HG03571 (cell line): ENCODE results near the gene CELF3.

Source experiments
- ATAC-seq: cut with Tn5 transposase; IDR thresholded peaks from one replicate; pipeline ENCODE4 v1.9.1; 2021; ENCODE audit not compliant: unreplicated experiment

CELF3 gene

DNA sequence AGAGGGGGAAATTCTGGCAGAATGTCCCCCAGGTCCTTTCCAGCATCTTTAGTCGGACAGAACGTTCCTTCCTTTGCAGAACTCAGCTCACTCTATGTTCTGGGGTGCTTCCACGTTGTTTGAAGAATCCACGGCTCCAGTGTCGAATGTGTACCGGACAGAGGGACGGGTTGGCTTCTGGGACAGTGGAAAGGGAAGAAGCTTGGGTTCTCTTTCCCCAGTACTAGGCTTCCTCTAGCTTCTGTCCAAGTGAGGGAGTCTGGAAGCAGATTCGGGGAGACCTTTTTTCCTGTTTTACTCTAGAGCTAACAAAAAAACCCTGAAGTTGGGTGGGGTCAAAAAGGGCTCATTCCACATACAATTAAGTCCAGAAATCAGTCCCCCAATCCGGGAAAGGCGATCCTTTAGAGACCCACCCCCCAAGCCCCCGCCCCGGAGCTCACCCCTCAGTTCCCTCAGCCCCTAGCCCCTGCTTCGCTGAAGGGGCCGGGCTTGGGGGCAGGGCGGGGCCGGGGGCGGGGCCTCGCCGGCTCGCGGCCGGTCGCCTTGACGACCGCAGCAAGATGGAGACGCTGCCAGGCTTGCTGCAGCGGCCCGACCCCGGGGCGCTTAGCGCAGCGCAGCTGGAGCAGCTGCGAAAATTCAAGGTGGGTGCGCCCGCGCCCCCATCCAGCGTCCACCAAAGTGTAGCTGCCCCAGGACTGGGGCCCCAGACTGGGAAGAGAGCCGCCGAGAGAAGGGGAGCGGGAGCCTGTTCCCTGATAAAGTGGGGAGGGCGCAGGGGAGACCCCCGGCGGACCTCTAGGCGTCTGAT, 4.6 kb upstream of the CELF3 start, which contains the start of gene RIIAD1:
Gene RIIAD1 (plus strand): TSS at position 549 of the 814 bp plus-strand sequence. CDS start 15 bp downstream, at position 564.
- no peak for ATAC-seq

GRCh38 chr1:151720554-151720953, 4.0 kb upstream of the CELF3 start:
- ATAC-seq, result no peak

DNA sequence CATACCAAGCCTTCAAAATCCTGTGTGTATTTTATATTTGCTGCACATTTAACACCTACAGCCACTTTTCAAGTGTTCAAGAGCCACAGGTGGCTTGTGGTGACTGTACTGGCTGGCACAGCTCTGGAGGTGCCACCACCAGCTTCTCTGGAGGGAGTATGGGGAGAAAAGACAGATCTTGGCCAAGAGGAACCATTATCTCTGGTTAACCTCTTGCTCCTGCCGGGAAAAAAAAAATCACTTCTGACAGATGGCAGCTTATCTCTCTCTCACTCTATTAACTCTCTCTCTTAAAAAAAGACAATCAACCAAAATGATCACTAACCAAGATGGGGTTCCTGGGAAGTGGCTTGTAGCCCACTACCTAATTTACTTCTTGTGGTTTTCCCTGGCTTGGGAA, 3.5 kb upstream of the CELF3 start:
- ATAC-seq, result no peak

DNA sequence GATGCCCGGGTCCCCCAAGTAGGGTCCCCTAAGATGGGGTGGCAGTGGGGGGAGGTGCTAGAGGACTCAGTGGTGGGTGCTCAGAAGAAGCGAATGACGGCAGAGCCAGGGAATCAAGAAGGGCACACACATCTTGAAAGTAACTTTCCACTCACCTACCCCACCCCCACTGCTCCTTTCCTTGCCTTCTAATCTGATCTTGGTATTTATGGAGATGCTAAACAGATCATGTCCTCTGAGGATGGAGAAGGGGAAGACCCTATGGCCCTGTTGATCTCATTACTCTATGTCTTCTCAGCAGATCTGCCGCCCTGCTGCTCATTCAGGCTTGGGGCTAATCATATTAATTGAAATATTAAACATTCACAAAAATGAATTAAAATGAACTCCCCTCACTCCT, 2.1 kb upstream of the CELF3 start:
- ATAC-seq, result no peak

DNA sequence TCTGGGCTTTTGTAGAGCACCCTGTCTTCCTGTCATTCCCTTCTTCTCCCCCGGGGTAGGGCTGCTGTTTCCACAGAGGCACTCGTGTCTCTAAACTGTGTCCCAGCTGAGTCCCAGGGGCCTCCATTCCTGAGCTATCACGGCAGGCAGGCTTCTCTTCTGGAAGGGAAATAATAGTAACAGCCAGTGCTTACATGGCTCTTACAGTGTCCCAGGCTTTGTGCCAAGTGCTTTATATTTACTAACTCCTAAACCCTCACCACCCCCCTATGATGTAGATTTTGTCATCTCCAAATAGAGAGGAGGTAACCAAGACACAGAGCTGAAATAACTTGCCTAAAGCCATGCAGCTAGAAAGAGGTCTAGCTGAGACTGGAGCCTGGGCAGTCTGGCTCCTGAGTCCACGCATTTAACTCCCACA, 1.4 kb upstream of the CELF3 start:
- ATAC-seq, result no peak

GRCh38 chr1:151716405-151716762, 219 bp downstream of the CELF3 start:
- ATAC-seq, result no peak

DNA sequence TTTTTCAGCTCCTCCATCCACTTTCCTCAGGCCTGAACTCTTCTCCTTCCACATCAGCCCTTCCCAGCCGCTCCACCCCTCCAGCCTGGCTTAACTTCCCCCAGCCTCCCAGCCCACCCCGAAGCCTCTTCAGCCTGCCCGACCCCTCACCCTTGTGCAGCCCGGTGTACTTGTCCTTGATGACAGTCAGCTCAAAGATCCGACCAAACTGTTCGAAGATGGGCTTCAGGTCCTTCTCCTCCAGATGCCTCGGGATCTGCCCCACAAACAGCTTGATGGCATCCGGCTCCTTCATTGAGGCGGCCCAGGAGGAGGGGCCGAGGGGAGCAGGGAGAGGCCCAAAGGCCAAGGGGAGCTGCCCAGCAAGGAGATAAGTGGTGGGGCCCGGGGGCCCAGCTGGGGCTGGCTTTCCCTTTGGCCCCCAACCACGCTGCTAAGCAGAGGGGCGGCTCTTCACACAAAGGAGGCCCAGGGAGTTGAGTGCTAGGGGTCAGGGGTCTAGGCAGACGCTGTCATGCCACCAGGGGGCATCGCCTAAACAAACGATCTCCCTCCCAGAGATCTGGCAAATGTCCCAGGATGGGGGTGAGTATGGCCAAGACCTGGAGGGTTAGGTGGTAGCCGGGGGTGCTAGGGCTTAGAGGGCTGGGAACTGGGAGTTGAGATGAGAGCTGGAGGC, 738 bp downstream of the CELF3 start:
- no peak for ATAC-seq

GRCh38 chr1:151714820-151715725, 1.5 kb downstream of the CELF3 start:
- ATAC-seq, result no peak

DNA sequence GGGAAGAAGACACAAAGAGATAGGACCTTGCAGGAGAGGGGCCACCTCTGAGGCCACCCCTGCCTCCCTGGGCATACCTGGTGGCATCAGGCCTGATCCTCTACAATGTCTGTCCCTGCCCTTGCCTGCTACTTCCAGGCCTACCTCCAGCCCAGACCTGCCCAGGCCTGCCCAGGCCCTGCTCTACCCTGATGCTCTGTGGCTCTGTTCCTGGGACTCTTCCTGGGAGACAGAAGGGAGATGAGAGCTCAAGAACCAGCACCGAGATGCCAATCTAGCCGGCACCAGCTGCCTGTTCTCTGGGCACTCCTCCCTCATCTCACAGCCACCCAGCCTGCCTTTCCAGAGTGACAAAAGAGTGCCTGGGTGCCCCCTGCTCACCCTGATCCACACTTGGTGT, 2.7 kb downstream of the CELF3 start:
- no peak for ATAC-seq

DNA sequence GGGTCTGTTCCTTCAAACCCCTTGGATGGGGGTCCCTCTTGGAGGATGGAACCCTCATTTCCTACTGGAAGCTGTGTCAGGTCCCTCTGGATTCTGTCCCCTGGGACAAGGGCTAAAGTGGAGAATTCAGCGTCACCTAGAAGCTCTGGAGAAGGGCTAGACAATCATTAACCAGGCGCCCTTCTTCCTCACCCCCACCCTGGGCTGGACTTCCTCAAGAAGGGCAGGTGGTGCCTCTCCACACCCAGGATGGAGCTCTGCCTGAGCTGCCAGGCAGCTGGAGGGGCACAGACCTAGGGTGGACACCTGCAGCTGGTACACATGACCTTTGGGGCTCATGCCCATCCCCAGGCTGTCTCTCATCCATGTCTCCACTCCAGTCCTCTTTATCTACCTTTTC, 3.6 kb downstream of the CELF3 start:
- no peak for ATAC-seq

GRCh38 chr1:151711951-151712350, 4.7 kb downstream of the CELF3 start:
- ATAC-seq, result no peak

- ATAC-seq, result no peak
Measured at GRCh38 chr1:151711044-151711800, 5.4 kb downstream of the CELF3 start.

- ATAC-seq, result no peak
Measured at GRCh38 chr1:151710187-151710840, 6.3 kb downstream of the CELF3 start.

DNA sequence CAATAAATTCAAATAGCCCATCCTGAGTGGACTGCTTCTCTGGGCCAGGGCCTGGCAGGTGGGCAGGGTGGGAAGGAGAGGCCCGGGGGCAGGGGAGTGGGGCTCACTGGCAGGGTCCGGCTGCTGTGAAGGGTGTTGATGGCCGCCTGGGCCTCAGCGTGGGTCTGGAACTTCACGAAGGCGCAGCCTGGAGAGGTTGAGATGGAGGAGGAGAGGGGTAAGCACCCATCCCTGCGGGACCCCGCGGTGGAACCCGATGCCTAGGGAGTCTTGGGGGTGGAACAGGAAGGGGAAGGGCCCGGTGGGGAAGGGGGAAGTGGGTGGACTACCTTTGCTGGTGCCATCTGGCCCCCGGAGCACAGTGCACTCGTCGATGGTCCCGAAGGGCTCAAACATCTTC, 7.7 kb downstream of the CELF3 start:
- ATAC-seq, result no peak

DNA sequence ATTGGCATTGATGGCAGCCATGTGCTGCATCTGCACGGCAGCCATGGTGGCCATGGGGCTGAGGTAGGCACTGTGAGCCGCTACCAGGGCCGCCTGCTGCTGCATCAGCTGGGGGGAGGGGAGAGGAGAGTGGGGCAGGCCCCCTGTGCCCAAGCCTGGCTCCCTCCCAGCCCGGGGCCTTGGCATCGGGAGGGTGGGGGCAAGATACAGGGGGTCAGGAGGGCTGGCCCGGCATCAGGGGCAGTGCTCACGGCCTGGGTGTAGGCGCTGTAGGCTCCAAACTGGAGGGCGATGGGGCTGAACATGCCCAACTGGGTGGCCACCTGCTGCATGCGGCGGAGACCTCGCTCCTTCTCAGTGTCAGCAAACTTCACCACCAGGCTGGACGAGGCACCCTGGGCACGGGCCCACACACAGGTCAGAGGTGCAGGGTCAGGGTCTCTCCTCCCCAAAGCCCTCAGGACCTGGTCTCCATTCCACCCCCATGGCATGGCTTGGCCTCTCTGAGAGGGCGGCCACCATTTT, 9.0 kb downstream of the CELF3 start:
- no peak for ATAC-seq

DNA sequence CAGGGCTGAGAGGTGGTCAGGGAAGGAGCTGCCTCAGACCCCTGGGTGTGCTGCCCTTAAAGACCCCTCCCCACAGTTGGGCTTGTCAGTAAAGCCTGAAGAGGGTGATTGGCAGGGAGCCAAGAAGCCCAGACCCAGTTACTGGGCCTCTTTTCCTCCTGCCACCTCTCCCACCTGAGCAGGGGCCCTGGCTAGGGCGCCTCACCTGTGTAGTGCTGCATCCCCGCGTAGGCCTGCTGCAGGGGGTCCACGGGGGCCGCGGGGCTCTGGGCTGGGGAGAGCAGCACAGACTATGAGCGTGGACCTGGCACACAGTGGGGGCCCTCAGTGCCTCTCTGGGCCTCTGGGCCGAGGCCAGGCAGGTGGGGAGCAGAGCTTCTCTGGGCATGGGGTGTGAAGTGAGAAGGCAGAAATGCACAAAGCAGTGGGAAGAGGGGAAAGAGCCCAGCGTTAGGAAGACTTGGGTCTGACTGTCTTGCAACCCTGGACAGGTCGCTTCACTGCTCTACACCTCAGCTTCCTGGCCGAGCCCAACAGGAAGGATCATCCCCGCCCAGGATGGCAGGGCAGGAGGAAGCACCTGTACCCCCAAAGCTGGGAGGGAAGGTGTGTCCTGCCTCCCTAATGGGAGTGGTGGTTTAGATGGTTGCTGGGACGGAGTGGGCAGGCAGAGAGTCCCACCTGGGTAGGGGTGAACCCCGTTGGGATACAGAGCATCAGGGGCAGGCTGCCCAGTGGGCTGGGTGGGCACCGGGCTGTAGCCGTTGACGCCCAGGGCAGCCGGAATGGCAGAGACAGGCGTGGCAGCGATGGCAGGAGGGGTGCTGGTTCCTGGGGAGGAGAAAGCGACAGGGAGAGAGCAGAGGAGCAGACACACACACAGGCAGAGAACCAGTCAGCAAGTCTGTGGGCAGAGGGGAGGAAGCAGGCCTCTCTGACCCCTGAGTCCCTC, 9.9 kb downstream of the CELF3 start:
- ATAC-seq, result no peak

GRCh38 chr1:151705753-151706463, 10.7 kb downstream of the CELF3 start:
- ATAC-seq, result no peak

DNA sequence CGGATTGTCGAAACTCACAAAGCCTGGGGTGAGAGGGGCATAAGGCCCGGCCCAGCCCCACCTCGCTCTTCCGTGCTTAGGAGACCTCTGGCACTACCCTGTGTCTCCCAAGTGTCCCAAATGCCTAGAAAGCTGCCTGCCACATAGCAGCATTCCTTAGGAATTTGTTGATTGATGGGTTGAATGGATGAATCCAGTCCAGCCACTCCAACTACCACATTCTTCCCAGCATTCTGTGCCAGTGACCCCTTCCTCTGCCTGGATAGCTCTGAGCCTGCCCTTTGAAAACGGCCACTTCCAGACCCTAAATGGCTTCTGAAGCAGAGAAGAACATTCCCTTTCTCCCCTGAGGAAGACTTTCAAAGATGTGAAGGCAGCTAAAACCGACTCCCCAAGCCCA, 11.5 kb downstream of the CELF3 start:
- ATAC-seq, result no peak
